AG09309 (cell line): Measurements from ENCODE around the gene STK11.
A peak's percentile ranks its signal among the peaks of the same experiment; 100 is the strongest.

Experiments used
- DNase-seq: peaks from one replicate; pipeline ENCODE4 v3.0.0-alpha.2; 2010; ENCODE audit warnings: low read depth
- H3K4me3 ChIP-seq: 2 replicates; pipeline ENCODE4 v1.5.1; 2011; ENCODE audit warnings: mild to moderate bottlenecking, low read depth, low read length, moderate library complexity; ENCODE audit not compliant: control insufficient read depth
- CTCF ChIP-seq: IDR thresholded peaks from 2 replicates; pipeline ENCODE4 v1.5.1; 2011; ENCODE audit warnings: mild to moderate bottlenecking, low read depth, low read length, inconsistent platforms; ENCODE audit not compliant: insufficient read depth, control insufficient read depth; ENCODE audit errors: missing control alignments

STK11 gene

GRCh38 chr19:1177322-1178114 lies 28.1 kb upstream of the STK11 start:
- peak overlapping the region; percentile 17 for H3K4me3 ChIP-seq
- peak; percentile 43 for TF ChIP-seq CTCF
- DNase-seq: peak; percentile 93

- no peak for DNase-seq
Observed at GRCh38 chr19:1181606-1182005, 24.0 kb upstream of the STK11 start.

GRCh38 chr19:1182068-1182467 lies 23.5 kb upstream of the STK11 start:
- H3K4me3 ChIP-seq: no peak overlapping the region
- TF ChIP-seq CTCF: no peak
- DNase-seq: no peak

More at GRCh38 chr19:1181606-1182005, 24.0 kb upstream of the STK11 start:
- TF ChIP-seq CTCF: no peak
- no peak overlapping the region for H3K4me3 ChIP-seq

- H3K4me3 ChIP-seq: no peak overlapping the region
- TF ChIP-seq CTCF: no peak
- DNase-seq: no peak
Observed at GRCh38 chr19:1182727-1183126, 22.9 kb upstream of the STK11 start.

- no peak for TF ChIP-seq CTCF
- DNase-seq: no peak
- no peak overlapping the region for H3K4me3 ChIP-seq
Observed at GRCh38 chr19:1183543-1184172, 21.9 kb upstream of the STK11 start.

- TF ChIP-seq CTCF: no peak
- no peak overlapping the region for H3K4me3 ChIP-seq
- no peak for DNase-seq
Observed at GRCh38 chr19:1189419-1189818, 16.2 kb upstream of the STK11 start.
